Astrocyte of the cerebellum (primary cell): ENCODE results near the gene KCNF1.

Source experiments
- DNase-seq: peaks from one replicate; pipeline ENCODE4 v3.0.0-alpha.2; 2011; ENCODE audit warnings: low read depth
- H3K4me3 ChIP-seq: 2 replicates; pipeline ENCODE4 v1.5.1; 2011; ENCODE audit warnings: mild to moderate bottlenecking, low read depth, low read length, moderate library complexity
- CTCF ChIP-seq: IDR thresholded peaks from 2 replicates; pipeline ENCODE4 v1.5.1; 2012; ENCODE audit warnings: low read length, low read depth, moderate library complexity, mild to moderate bottlenecking; ENCODE audit errors: missing control alignments
- in situ Hi-C: cut with HindIII; loops from 2 replicates; pipeline ENCODE4 v1.10.0; 2017; ENCODE audit warnings: low sequenced_read_pairs

The KCNF1 gene

GRCh38 chr2:10911291-10912075 lies at the start of gene KCNF1:
Gene KCNF1 (plus strand): TSS chr2:10911934. CDS start chr2:10912427, 493 bp downstream.
- peak; percentile 35 for DNase-seq
- in situ Hi-C loops = no loop called here
- TF ChIP-seq CTCF = peak; percentile 48
- peak within 1 kb of the TSS; percentile 32 for H3K4me3 ChIP-seq

- no peak for TF ChIP-seq CTCF
- in situ Hi-C loops = no loop called here
- H3K4me3 ChIP-seq = no peak overlapping the region
- DNase-seq = no peak
Measured at GRCh38 chr2:10862330-10862729, 49.4 kb upstream of the KCNF1 start.

- no peak for DNase-seq
- H3K4me3 ChIP-seq = no peak overlapping the region
- in situ Hi-C loops = no loop called here
- no peak for TF ChIP-seq CTCF
Measured at GRCh38 chr2:10863047-10863446, 48.7 kb upstream of the KCNF1 start.

- DNase-seq = no peak
- in situ Hi-C loops = no loop called here
- H3K4me3 ChIP-seq = no peak overlapping the region
- no peak for TF ChIP-seq CTCF
Measured at GRCh38 chr2:10863837-10864236, 47.9 kb upstream of the KCNF1 start.

GRCh38 chr2:10864251-10864650 lies 47.5 kb upstream of the KCNF1 start:
- in situ Hi-C loops = no loop called here
- no peak for DNase-seq
- no peak overlapping the region for H3K4me3 ChIP-seq
- no peak for TF ChIP-seq CTCF

- H3K4me3 ChIP-seq = no peak overlapping the region
- in situ Hi-C loops = loop anchor here (5.0 kb wide), 1 partner anchor 62 kb away; no protein-coding TSS in a partner anchor
- peak; percentile 20 for TF ChIP-seq CTCF
- DNase-seq = no peak
Measured at GRCh38 chr2:10864861-10865636, 46.7 kb upstream of the KCNF1 start.
